HCT116 (cell line): ENCODE data around the gene VPS41. TPM values are rescaled to one million over a fixed set of nuclear protein-coding genes. Genes with fewer than 3 reads are reported as not detected.
A peak's percentile ranks its signal among the peaks of the same experiment; 100 is the strongest.
"Not testable (repeated sequence)": the region's sequence is repeated elsewhere in the genome, so short reads cannot be mapped to it uniquely, and the experiment has no call there.

Experiments
- ATAC-seq: fragments of 200-7000 bp; cut with Tn5 transposase; 2 replicates; pipeline ENCODE4 v1.9.1; 2020; ENCODE audit warnings: mild to moderate bottlenecking, moderate library complexity
- BruUV-seq: library from RNA; stranded (reverse); fragments of 400-500 nt; replicated peaks from 2 replicates; lab custom pipeline; 2021; lab: Mats Ljungman, UMichigan
- CTCF ChIA-PET: fragments of 300-600 bp; sonication (Branson Sonifier 250); formaldehyde crosslinking; loops from one replicate; lab custom pipeline; 2021; ENCODE audit warnings: antibody characterized with exemption; lab: Charles Lee
- POLR2A ChIA-PET: fragments of 300-600, 350-600 bp; sonication (Branson Sonifier 250); formaldehyde crosslinking; loops from one replicate; lab custom pipeline; 2021; ENCODE audit warnings: antibody characterized with exemption; lab: Charles Lee
- RAD21 ChIA-PET, 2 experiments: fragments of 300-600 bp; sonication (Branson Sonifier 250); formaldehyde crosslinking; loops; one replicate each; lab custom pipeline; 2023; ENCODE audit warnings: low total read pairs in 2 of 2; ENCODE audit not compliant: uncharacterized antibody in 2 of 2, unreplicated experiment in 2 of 2, low non-redundant PET in 1 of 2; lab: Charles Lee
- DNase-seq: peaks from one replicate; pipeline ENCODE4 v3.0.0-alpha.2; 2010; ENCODE audit warnings: low read depth, low spot score
- H2AFZ ChIP-seq: fragments of 200-600 bp; shearing (Covaris generic), sonication (generic); 2 replicates; pipeline ENCODE4 v1.6.1; 2017; ENCODE audit warnings: low read depth, mixed run types, mixed read lengths, antibody characterized with exemption, low read length; ENCODE audit not compliant: poor library complexity, severe bottlenecking
- H3K27ac ChIP-seq: 2 replicates; pipeline ENCODE4 v1.5.1; 2012; ENCODE audit warnings: low read depth, low read length
- H3K27me3 ChIP-seq: fragments of 200-600 bp; sonication (generic); 2 replicates; pipeline ENCODE4 v1.6.1; 2016; ENCODE audit warnings: mixed run types, low read length, mixed read lengths; ENCODE audit not compliant: insufficient read depth
- H3K36me3 ChIP-seq, 2 experiments: fragments of 200-500 bp in 1 of 2; fragments of 200-600 bp in 1 of 2; sonication (Bioruptor generic) in 1 of 2; sonication (generic) in 1 of 2; 2 replicates each; pipeline versions ENCODE4 v1.5.1 to v1.6.1; 2014 to 2016; ENCODE audit warnings: low read length in 2 of 2, inconsistent platforms in 1 of 2, mixed read lengths in 1 of 2, mixed run types in 1 of 2; ENCODE audit not compliant: insufficient read depth in 2 of 2, control insufficient read depth in 1 of 2
- H3K4me1 ChIP-seq, 2 experiments: fragments of 200-600 bp in 1 of 2; sonication (generic) in 1 of 2; 2 replicates each; pipeline versions ENCODE4 v1.5.1 to v1.6.1; 2012 to 2017; ENCODE audit warnings: low read length in 2 of 2, inconsistent platforms in 1 of 2, mild to moderate bottlenecking in 1 of 2, mixed read lengths in 1 of 2, mixed run types in 1 of 2, moderate library complexity in 1 of 2; ENCODE audit not compliant: insufficient read depth in 2 of 2, control insufficient read depth in 1 of 2
- H3K4me2 ChIP-seq: fragments of 200-600 bp; sonication (generic); 2 replicates; pipeline ENCODE4 v1.6.1; 2017; ENCODE audit warnings: mixed run types, low read length, mixed read lengths
- H3K4me3 ChIP-seq, 2 experiments: fragments of 200-600 bp in 1 of 2; sonication (generic) in 1 of 2; replicated peaks in 1 of 2; 2 replicates each; pipeline ENCODE4 v1.5.1; 2011 to 2016; ENCODE audit warnings: low read length in 2 of 2, control low read depth in 1 of 2, low read depth in 1 of 2, mild to moderate bottlenecking in 1 of 2, mixed read lengths in 1 of 2, mixed run types in 1 of 2
- H3K79me2 ChIP-seq: fragments of 200-600 bp; sonication (generic); 2 replicates; pipeline ENCODE4 v1.6.1; 2017; ENCODE audit warnings: mild to moderate bottlenecking, mixed run types, low read length, moderate library complexity, mixed read lengths; ENCODE audit not compliant: insufficient read depth
- H3K9ac ChIP-seq: fragments of 200-600 bp; sonication (generic); 2 replicates; pipeline ENCODE4 v1.6.1; 2016; ENCODE audit warnings: low read length, mixed read lengths
- H3K9me2 ChIP-seq: fragments of 200-600 bp; sonication (generic), shearing (Covaris generic); 2 replicates; pipeline ENCODE4 v1.6.1; 2017; ENCODE audit warnings: mixed run types, mild to moderate bottlenecking, moderate library complexity; ENCODE audit not compliant: insufficient read depth
- H3K9me3 ChIP-seq, 2 experiments: fragments of 200-500 bp in 1 of 2; fragments of 200-600 bp in 1 of 2; sonication (Bioruptor generic) in 1 of 2; sonication (generic) in 1 of 2; 2 replicates each; pipeline ENCODE4 v1.6.1; 2014 to 2017; ENCODE audit warnings: low read length in 2 of 2, mixed read lengths in 2 of 2, inconsistent platforms in 1 of 2, low read depth in 1 of 2, mild to moderate bottlenecking in 1 of 2, mixed run types in 1 of 2, moderate library complexity in 1 of 2; ENCODE audit not compliant: control insufficient read depth in 1 of 2, insufficient read depth in 1 of 2
- H4K20me1 ChIP-seq: fragments of 200-600 bp; sonication (generic), shearing (Covaris generic); 2 replicates; pipeline ENCODE4 v1.6.1; 2017; ENCODE audit warnings: mixed run types, mild to moderate bottlenecking, moderate library complexity; ENCODE audit not compliant: insufficient read depth
- CBX3 ChIP-seq: IDR thresholded peaks from 2 replicates; pipeline ENCODE4 v1.6.1; 2012; ENCODE audit warnings: low read depth
- CTCF ChIP-seq, 3 experiments: fragments of 200-600 bp in 1 of 3; sonication (generic) in 1 of 3; IDR thresholded peaks in 2 of 3; conservative IDR thresholded peaks in 1 of 3; 2 replicates each; pipeline ENCODE4 v1.5.1; 2012 to 2017; ENCODE audit warnings: low read depth in 2 of 3, low read length in 2 of 3, antibody characterized with exemption in 1 of 3, borderline replicate concordance in 1 of 3, control low read depth in 1 of 3, mild to moderate bottlenecking in 1 of 3, mixed read lengths in 1 of 3, mixed run types in 1 of 3, moderate library complexity in 1 of 3; ENCODE audit not compliant: insufficient read depth in 1 of 3
- ELF1 ChIP-seq: IDR thresholded peaks from 2 replicates; pipeline ENCODE4 v1.6.1; 2012; ENCODE audit warnings: low read depth, borderline replicate concordance
- EZH2 ChIP-seq: fragments of 200-600 bp; sonication (generic); IDR thresholded peaks from 2 replicates; pipeline ENCODE4 v1.6.1; 2017; ENCODE audit warnings: antibody characterized with exemption, mixed run types
- EZH2phosphoT487 ChIP-seq: fragments of 200-600 bp; IDR thresholded peaks from 2 replicates; pipeline ENCODE4 v1.6.1; 2018; ENCODE audit warnings: antibody characterized with exemption, borderline replicate concordance
- POLR2AphosphoS5 ChIP-seq: IDR thresholded peaks from 2 replicates; pipeline ENCODE4 v1.6.1; 2011; ENCODE audit warnings: mild to moderate bottlenecking, low read depth, low read length, moderate library complexity
- SP1 ChIP-seq: IDR thresholded peaks from 2 replicates; pipeline ENCODE4 v1.6.1; 2012; ENCODE audit warnings: low read depth
- SRF ChIP-seq: IDR thresholded peaks from 2 replicates; pipeline ENCODE4 v1.6.1; 2012; ENCODE audit warnings: low read depth
- intact Hi-C: fragments of 100-400 bp; cut with micrococcal nuclease; formaldehyde crosslinking; loops from 2 replicates; pipeline ENCODE4 v1.10.0; 2022
- total RNA-seq: library from RNA; stranded (reverse); gene quantifications from one replicate; pipeline ENCODE4 v1.2.1, GENCODE V29; 2021; ENCODE audit not compliant: unreplicated experiment

Gene VPS41
- total RNA-seq, 1 experiment from 2014 or later = 72.2 TPM

- Histone ChIP-seq H3K9ac (no peak overlapping the region), H3K9me3 (no peaks in the 10 kb centered on the region), H3K36me3 (no peaks in the 10 kb centered on the region), H3K27me3 (no peaks in the 10 kb centered on the region), H3K4me1 (no peaks in the 10 kb centered on the region), H3K9me2 (no peaks in the 10 kb centered on the region), H3K4me3 (no peak overlapping the region), H3K4me2 (no peak overlapping the region), H3K27ac (no peak overlapping the region), H3K79me2 (no peaks in the 10 kb centered on the region), H2AFZ (no peak overlapping the region), H4K20me1 (no peaks in the 10 kb centered on the region)
- no TSS peak for BruUV-seq
- TF ChIP-seq ELF1 (no peak), SRF (0 out of 2 replicates have a peak, but pooled peaks have one; percentile 52)
- DNase-seq (no peak), ATAC-seq (no peak)
- ChIA-PET CTCF (no interaction called here), POLR2A (no interaction called here), RAD21 (no interaction called here)
- intact Hi-C loops = no loop called here
Observed at GRCh38 chr7:38855867-38856266, 53.1 kb downstream of the VPS41 start.

GRCh38 chr7:38855386-38855785 lies 53.6 kb downstream of the VPS41 start:
- H3K4me2 ChIP-seq = no peak overlapping the region
- no peaks in the 10 kb centered on the region for H4K20me1 ChIP-seq
- H2AFZ ChIP-seq = no peak overlapping the region
- ChIA-PET CTCF (no interaction called here), POLR2A (no interaction called here), RAD21 (no interaction called here)
- no peaks in the 10 kb centered on the region for H3K27me3 ChIP-seq
- H3K9me2 ChIP-seq = no peaks in the 10 kb centered on the region
- no peak overlapping the region for H3K4me3 ChIP-seq
- H3K36me3 ChIP-seq = no peaks in the 10 kb centered on the region
- intact Hi-C loops = no loop called here
- TF ChIP-seq CTCF (IDR thresholded peaks at IDR 0.05 in 2 of 3, conservative IDR thresholded peaks at IDR 0.05 in 1 of 3; ENCODE audit: borderline replicate concordance in 1 of 3, insufficient read depth in 1 of 3, low read depth in 2 of 3, low read length in 2 of 3) = no peak
- no peak for TF ChIP-seq EZH2phosphoT487
- TF ChIP-seq SRF = no peak
- TF ChIP-seq EZH2 = no peak
- no peak for TF ChIP-seq POLR2AphosphoS5
- TF ChIP-seq CBX3 = no peak
- no peak for TF ChIP-seq SP1
- ATAC-seq (no peak), DNase-seq (no peak)
- no TSS peak for BruUV-seq
- H3K4me1 ChIP-seq = no peaks in the 10 kb centered on the region
- no peaks in the 10 kb centered on the region for H3K9me3 ChIP-seq
- no peak overlapping the region for H3K27ac ChIP-seq
- H3K9ac ChIP-seq = no peak overlapping the region
- no peaks in the 10 kb centered on the region for H3K79me2 ChIP-seq

DNA sequence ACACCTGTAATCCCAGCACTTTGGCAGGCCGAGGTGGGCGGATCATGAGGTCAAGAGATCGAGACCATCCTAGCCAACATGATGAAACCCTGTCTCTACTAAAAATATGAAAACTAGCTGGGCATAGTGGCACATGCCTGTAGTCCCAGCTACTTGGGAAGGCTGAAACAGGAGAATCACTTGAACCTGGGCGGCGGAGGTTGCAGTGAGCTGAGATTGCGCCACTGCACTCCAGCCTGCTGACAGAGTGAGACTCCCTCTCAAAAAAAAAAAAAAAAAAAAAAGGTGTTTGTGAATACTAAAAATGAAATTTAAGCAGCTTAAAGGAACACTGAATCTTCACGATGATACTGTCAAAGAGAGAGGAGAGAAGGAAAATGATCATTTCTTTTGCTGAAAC lies 54.0 kb downstream of the VPS41 start:
- H3K4me3 ChIP-seq, H3K9me3 ChIP-seq, H3K36me3 ChIP-seq, ATAC-seq, H2AFZ ChIP-seq, H3K4me2 ChIP-seq, H3K27ac ChIP-seq, H3K27me3 ChIP-seq, POLR2A ChIA-PET, DNase-seq, H3K4me1 ChIP-seq, H3K9ac ChIP-seq, BruUV-seq, H4K20me1 ChIP-seq, intact Hi-C loops, CTCF ChIA-PET, H3K79me2 ChIP-seq, RAD21 ChIA-PET, H3K9me2 ChIP-seq: not testable (repeated sequence)
